B cell (primary cell): Measurements from ENCODE around the gene PXK.

ENCODE experiments used
- EZH2 ChIP-seq: IDR thresholded peaks from 2 replicates; pipeline ENCODE4 v1.6.1; 2012; ENCODE audit warnings: borderline replicate concordance, low read depth, mild to moderate bottlenecking, moderate library complexity, low read length; ENCODE audit not compliant: insufficient read depth, poor library complexity, severe bottlenecking
- TF ChIP-seq, protein P1 (sequence below): fragments of 200-600 bp; IDR thresholded peaks from one replicate; pipeline ENCODE4 v1.8.0; 2022; ENCODE audit warnings: antibody characterized with exemption, mild to moderate bottlenecking

DNA sequence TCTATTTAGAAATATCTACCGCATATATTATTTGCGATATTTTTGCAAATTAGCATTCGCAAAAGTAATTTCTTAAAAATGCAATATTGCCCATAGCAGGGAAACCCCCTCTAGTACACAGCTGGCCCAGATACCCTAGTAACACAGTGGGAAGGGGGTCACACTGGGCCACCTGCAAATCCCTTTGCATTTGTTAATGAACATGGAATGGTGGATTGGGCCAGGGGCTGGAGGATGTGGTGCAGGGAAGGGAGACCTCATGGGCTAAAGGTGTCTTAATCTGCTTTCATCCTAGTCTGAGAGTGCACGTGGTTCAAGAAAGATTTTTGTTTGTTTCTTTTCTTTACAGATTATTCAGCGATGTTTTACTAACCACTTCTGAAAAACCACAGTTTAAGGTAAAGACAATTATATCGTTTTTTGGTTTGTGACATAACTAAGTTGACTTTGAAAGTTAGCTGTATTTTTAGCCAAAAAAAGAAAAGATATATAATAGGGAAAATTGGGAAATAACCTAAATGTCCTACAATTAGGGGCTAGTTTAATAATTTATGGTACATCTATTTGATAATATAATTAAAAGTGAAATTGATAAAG lies 70.9 kb downstream of the PXK start:
- TF ChIP-seq, protein P1, sequence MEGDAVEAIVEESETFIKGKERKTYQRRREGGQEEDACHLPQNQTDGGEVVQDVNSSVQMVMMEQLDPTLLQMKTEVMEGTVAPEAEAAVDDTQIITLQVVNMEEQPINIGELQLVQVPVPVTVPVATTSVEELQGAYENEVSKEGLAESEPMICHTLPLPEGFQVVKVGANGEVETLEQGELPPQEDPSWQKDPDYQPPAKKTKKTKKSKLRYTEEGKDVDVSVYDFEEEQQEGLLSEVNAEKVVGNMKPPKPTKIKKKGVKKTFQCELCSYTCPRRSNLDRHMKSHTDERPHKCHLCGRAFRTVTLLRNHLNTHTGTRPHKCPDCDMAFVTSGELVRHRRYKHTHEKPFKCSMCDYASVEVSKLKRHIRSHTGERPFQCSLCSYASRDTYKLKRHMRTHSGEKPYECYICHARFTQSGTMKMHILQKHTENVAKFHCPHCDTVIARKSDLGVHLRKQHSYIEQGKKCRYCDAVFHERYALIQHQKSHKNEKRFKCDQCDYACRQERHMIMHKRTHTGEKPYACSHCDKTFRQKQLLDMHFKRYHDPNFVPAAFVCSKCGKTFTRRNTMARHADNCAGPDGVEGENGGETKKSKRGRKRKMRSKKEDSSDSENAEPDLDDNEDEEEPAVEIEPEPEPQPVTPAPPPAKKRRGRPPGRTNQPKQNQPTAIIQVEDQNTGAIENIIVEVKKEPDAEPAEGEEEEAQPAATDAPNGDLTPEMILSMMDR: no peak
- TF ChIP-seq EZH2: no peak
